SU-DHL-6 (cell line): ENCODE measurements around the gene MSH2.
A peak's percentile ranks its signal among the peaks of the same experiment; 100 is the strongest.

ENCODE experiments used
- H2AFZ ChIP-seq: fragments of 200-600 bp; sonication (generic); 2 replicates; pipeline ENCODE4 v1.6.1; 2014; ENCODE audit warnings: low read depth, mild to moderate bottlenecking, moderate library complexity, mixed read lengths, antibody characterized with exemption, low read length; ENCODE audit not compliant: severe bottlenecking
- H3F3A ChIP-seq: fragments of 200-600 bp; shearing (Covaris generic); 2 replicates; pipeline ENCODE4 v1.6.0; 2016; ENCODE audit warnings: antibody characterized with exemption, mild to moderate bottlenecking; ENCODE audit not compliant: insufficient read depth
- H3K27ac ChIP-seq: fragments of 200-600 bp; sonication (generic); 2 replicates; pipeline ENCODE4 v1.5.1; 2016; ENCODE audit warnings: low read depth, mild to moderate bottlenecking, low read length, moderate library complexity, mixed read lengths
- H3K27me3 ChIP-seq: fragments of 200-600 bp; sonication (generic), shearing (Covaris generic); 2 replicates; pipeline ENCODE4 v1.6.0; 2014; ENCODE audit warnings: mild to moderate bottlenecking, low read length
- H3K36me3 ChIP-seq: fragments of 200-600 bp; sonication (generic); 2 replicates; pipeline ENCODE4 v1.6.1; 2014; ENCODE audit warnings: mild to moderate bottlenecking, low read length, mixed read lengths
- H3K4me2 ChIP-seq: fragments of 300-600, 200-600 bp; shearing (Covaris generic), sonication (generic); 2 replicates; pipeline ENCODE4 v1.6.0; 2014; ENCODE audit warnings: low read length, low read depth, mild to moderate bottlenecking; ENCODE audit not compliant: poor library complexity, severe bottlenecking
- H3K4me3 ChIP-seq: fragments of 200-600 bp; sonication (generic); 2 replicates; pipeline ENCODE4 v1.5.1; 2014; ENCODE audit warnings: antibody characterized with exemption, low read length, mild to moderate bottlenecking, mixed read lengths; ENCODE audit not compliant: insufficient read depth, poor library complexity, severe bottlenecking
- H3K79me2 ChIP-seq: fragments of 200-600 bp; sonication (generic); 2 replicates; pipeline ENCODE4 v1.6.1; 2014; ENCODE audit warnings: mild to moderate bottlenecking, low read length, moderate library complexity; ENCODE audit not compliant: insufficient read depth
- H3K9ac ChIP-seq: fragments of 200-600 bp; sonication (generic); 2 replicates; pipeline ENCODE4 v1.7.0; 2014; ENCODE audit warnings: mild to moderate bottlenecking, low read length
- H3K9me2 ChIP-seq: fragments of 200-600 bp; sonication (generic); replicated peaks from 2 replicates; pipeline ENCODE4 v1.6.1; 2014; ENCODE audit warnings: low read length; ENCODE audit not compliant: insufficient read depth
- H3K9me3 ChIP-seq: fragments of 200-600 bp; sonication (generic); 2 replicates; pipeline ENCODE4 v1.6.1; 2014; ENCODE audit warnings: low read length, mixed read lengths; ENCODE audit not compliant: insufficient read depth
- H4K20me1 ChIP-seq: fragments of 200-600 bp; sonication (generic); 2 replicates; pipeline ENCODE4 v1.6.1; 2014; ENCODE audit warnings: low read depth, mild to moderate bottlenecking, antibody characterized with exemption, low read length, moderate library complexity, mixed read lengths
- CTCF ChIP-seq: fragments of 200-600 bp; sonication (generic); IDR thresholded peaks from one replicate; pipeline ENCODE4 v1.5.1; 2017; ENCODE audit warnings: antibody characterized with exemption, mild to moderate bottlenecking, low read length, moderate library complexity; ENCODE audit not compliant: insufficient read depth, poor library complexity, severe bottlenecking
- EZH2phosphoT487 ChIP-seq: fragments of 200-600 bp; sonication (generic), shearing (Covaris generic); conservative IDR thresholded peaks from 2 replicates; pipeline ENCODE4 v1.6.1; 2018; ENCODE audit warnings: mild to moderate bottlenecking, antibody characterized with exemption, low read length, moderate library complexity, mixed read lengths

Gene MSH2

GRCh38 chr2:47519147-47519537, 116.2 kb downstream of the MSH2 start:
- no peaks in the 10 kb centered on the region for H3K27me3 ChIP-seq
- no peaks in the 10 kb centered on the region for H3K9me2 ChIP-seq
- no peaks in the 10 kb centered on the region for H4K20me1 ChIP-seq
- H3K4me2 ChIP-seq: no peak overlapping the region
- no peaks in the 10 kb centered on the region for H3K9me3 ChIP-seq
- peaks cover 33% of the 10 kb centered on the region for H3F3A ChIP-seq
- H3K36me3 ChIP-seq: peaks cover 2% of the 10 kb centered on the region; the same call in 1 of the 2 replicates
- H3K9ac ChIP-seq: peak overlapping the region; percentile 80; the same call in 1 of the 2 replicates
- H3K27ac ChIP-seq: peak overlapping the region; percentile 97
- no peak overlapping the region for H3K4me3 ChIP-seq
- no peak overlapping the region for H2AFZ ChIP-seq
- TF ChIP-seq CTCF: no peak
- no peak for TF ChIP-seq EZH2phosphoT487
- H3K79me2 ChIP-seq: no peaks in the 10 kb centered on the region; the same call in 1 of the 2 replicates

- TF ChIP-seq CTCF: no peak
- no peak for TF ChIP-seq EZH2phosphoT487
- Histone ChIP-seq H3K79me2 (no peaks in the 10 kb centered on the region; the same call in 1 of the 2 replicates), H3K27me3 (no peaks in the 10 kb centered on the region), H3K27ac (peak overlapping the region; percentile 97), H3K4me3 (peak overlapping the region; percentile 74), H3K9ac (peak overlapping the region; percentile 80), H3F3A (peaks cover 35% of the 10 kb centered on the region), H2AFZ (no peak overlapping the region), H4K20me1 (no peaks in the 10 kb centered on the region), H3K4me2 (peak overlapping the region; percentile 99), H3K36me3 (peaks cover 5% of the 10 kb centered on the region; the same call in 1 of the 2 replicates), H3K9me2 (no peaks in the 10 kb centered on the region), H3K9me3 (no peaks in the 10 kb centered on the region)
Measured at GRCh38 chr2:47519604-47520301, 116.8 kb downstream of the MSH2 start.

DNA sequence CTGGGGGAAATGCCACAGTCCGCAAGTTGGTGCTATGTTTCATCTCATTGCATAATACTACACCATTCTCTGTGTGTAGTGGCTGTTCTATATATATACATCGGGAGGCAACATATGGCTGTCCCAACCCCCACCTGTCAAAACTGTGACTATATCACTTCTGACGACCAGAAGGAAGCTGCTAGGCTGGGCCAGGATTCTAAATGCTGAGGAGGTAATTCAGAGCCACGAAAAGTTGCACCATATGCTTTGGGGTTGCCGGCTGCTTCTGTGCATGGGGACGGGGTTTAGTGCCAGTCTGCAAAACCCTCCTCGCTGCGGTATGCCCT, 117.3 kb downstream of the MSH2 start:
- H3K4me2 ChIP-seq: peak overlapping the region; percentile 99
- H4K20me1 ChIP-seq: no peaks in the 10 kb centered on the region
- TF ChIP-seq EZH2phosphoT487 (no peak), CTCF (no peak)
- H3K36me3 ChIP-seq: peaks cover 5% of the 10 kb centered on the region; the same call in 1 of the 2 replicates
- no peaks in the 10 kb centered on the region for H3K27me3 ChIP-seq
- peak overlapping the region; percentile 30 for H2AFZ ChIP-seq
- H3K4me3 ChIP-seq: peak overlapping the region; percentile 74
- no peaks in the 10 kb centered on the region for H3K9me2 ChIP-seq
- H3F3A ChIP-seq: peaks cover 35% of the 10 kb centered on the region
- no peaks in the 10 kb centered on the region for H3K9me3 ChIP-seq
- peak overlapping the region; percentile 97 for H3K27ac ChIP-seq
- peak overlapping the region; percentile 80 for H3K9ac ChIP-seq
- no peaks in the 10 kb centered on the region; the same call in 1 of the 2 replicates for H3K79me2 ChIP-seq
